Loucy (cell line): ENCODE results near the gene MTURN.

ENCODE experiments used
- H2AFZ ChIP-seq: fragments of 200-600 bp; sonication (generic); 2 replicates; pipeline ENCODE4 v1.6.0; 2016; ENCODE audit warnings: antibody characterized with exemption, mild to moderate bottlenecking, low read length, moderate library complexity
- H3F3A ChIP-seq: fragments of 200-600 bp; 2 replicates; pipeline ENCODE4 v1.6.0; 2016; ENCODE audit warnings: antibody characterized with exemption, low read depth, mild to moderate bottlenecking
- H3K27me3 ChIP-seq: fragments of 200-600 bp; sonication (generic); 2 replicates; pipeline ENCODE4 v1.6.1; 2014; ENCODE audit warnings: low read length, mild to moderate bottlenecking; ENCODE audit not compliant: insufficient read depth, poor library complexity, severe bottlenecking
- H3K36me3 ChIP-seq: fragments of 200-600 bp; sonication (generic); 2 replicates; pipeline ENCODE4 v1.6.1; 2016; ENCODE audit warnings: low read length; ENCODE audit not compliant: insufficient read depth
- H3K4me1 ChIP-seq: fragments of 200-600 bp; sonication (generic); 2 replicates; pipeline ENCODE4 v1.5.1; 2014; ENCODE audit warnings: low read length, mild to moderate bottlenecking; ENCODE audit not compliant: insufficient read depth, poor library complexity, severe bottlenecking
- H3K4me2 ChIP-seq: fragments of 200-600 bp; sonication (generic); 2 replicates; pipeline ENCODE4 v1.6.0; 2014; ENCODE audit warnings: antibody characterized with exemption, low read length, low read depth, mild to moderate bottlenecking; ENCODE audit not compliant: poor library complexity, severe bottlenecking
- H3K4me3 ChIP-seq: fragments of 200-600 bp; sonication (generic); 2 replicates; pipeline ENCODE4 v1.5.1; 2014; ENCODE audit warnings: low read length, mild to moderate bottlenecking, mixed read lengths; ENCODE audit not compliant: poor library complexity, severe bottlenecking
- H3K79me2 ChIP-seq: fragments of 200-600 bp; sonication (generic); 2 replicates; pipeline ENCODE4 v1.6.1; 2014; ENCODE audit warnings: low read length; ENCODE audit not compliant: insufficient read depth
- H3K9ac ChIP-seq: fragments of 200-600 bp; sonication (generic); 2 replicates; pipeline ENCODE4 v1.6.0; 2014; ENCODE audit warnings: mild to moderate bottlenecking, low read depth, low read length, moderate library complexity; ENCODE audit not compliant: poor library complexity, severe bottlenecking
- H3K9me2 ChIP-seq: fragments of 200-600 bp; sonication (generic); replicated peaks from 2 replicates; pipeline ENCODE4 v1.6.1; 2016; ENCODE audit warnings: low read depth, low read length, mixed read lengths
- H3K9me3 ChIP-seq: fragments of 200-600 bp; sonication (generic); 2 replicates; pipeline ENCODE4 v1.6.1; 2014; ENCODE audit warnings: mild to moderate bottlenecking, antibody characterized with exemption, low read length, low read depth; ENCODE audit not compliant: insufficient read depth
- H4K20me1 ChIP-seq: fragments of 200-600 bp; sonication (generic); 2 replicates; pipeline ENCODE4 v1.6.0; 2014; ENCODE audit warnings: antibody characterized with exemption, low read length, mild to moderate bottlenecking; ENCODE audit not compliant: insufficient read depth, poor library complexity, severe bottlenecking
- CTCF ChIP-seq: fragments of 200-600 bp; sonication (generic); conservative IDR thresholded peaks from 2 replicates; pipeline ENCODE4 v1.5.1; 2014; ENCODE audit warnings: mild to moderate bottlenecking, antibody characterized with exemption, low read length
- EZH2phosphoT487 ChIP-seq: fragments of 200-600 bp; IDR thresholded peaks from 2 replicates; pipeline ENCODE4 v1.6.1; 2018; ENCODE audit warnings: antibody characterized with exemption, mild to moderate bottlenecking, moderate library complexity, borderline replicate concordance

Gene MTURN

GRCh38 chr7:30143748-30144251, 9.0 kb downstream of the MTURN start:
- H3K79me2 ChIP-seq = no peaks in the 10 kb centered on the region

GRCh38 chr7:30144657-30145306, 10.0 kb downstream of the MTURN start:
- TF ChIP-seq EZH2phosphoT487 (no peak), CTCF (no peak)
- Histone ChIP-seq H2AFZ (no peak overlapping the region), H3K27me3 (no peaks in the 10 kb centered on the region), H4K20me1 (no peaks in the 10 kb centered on the region), H3K36me3 (no peaks in the 10 kb centered on the region), H3K9me2 (no peaks in the 10 kb centered on the region), H3F3A (peaks cover 9% of the 10 kb centered on the region; the same call in 1 of the 2 replicates), H3K4me2 (peak overlapping the region; percentile 68), H3K79me2 (no peaks in the 10 kb centered on the region), H3K4me3 (peak overlapping the region; percentile 26), H3K4me1 (peaks cover 74% of the 10 kb centered on the region), H3K9me3 (no peaks in the 10 kb centered on the region), H3K9ac (peak overlapping the region; percentile 22)

More at GRCh38 chr7:30143748-30144251, 9.0 kb downstream of the MTURN start:
- H3K4me2 ChIP-seq = peak overlapping the region; percentile 68
- no peaks in the 10 kb centered on the region for H3K9me2 ChIP-seq
- no peaks in the 10 kb centered on the region for H3K9me3 ChIP-seq
- peak overlapping the region; percentile 22 for H3K9ac ChIP-seq
- no peak for TF ChIP-seq CTCF
- no peak for TF ChIP-seq EZH2phosphoT487
- no peaks in the 10 kb centered on the region for H3K36me3 ChIP-seq
- no peak overlapping the region for H2AFZ ChIP-seq
- H4K20me1 ChIP-seq = no peaks in the 10 kb centered on the region
- H3F3A ChIP-seq = peaks cover 9% of the 10 kb centered on the region; the same call in 1 of the 2 replicates
- H3K4me1 ChIP-seq = peaks cover 74% of the 10 kb centered on the region
- H3K4me3 ChIP-seq = peak overlapping the region; percentile 26
- H3K27me3 ChIP-seq = no peaks in the 10 kb centered on the region

- H3F3A ChIP-seq = peaks cover 9% of the 10 kb centered on the region; the same call in 1 of the 2 replicates
- H2AFZ ChIP-seq = no peak overlapping the region
- no peaks in the 10 kb centered on the region for H4K20me1 ChIP-seq
- no peak for TF ChIP-seq EZH2phosphoT487
- no peak for TF ChIP-seq CTCF
- no peaks in the 10 kb centered on the region for H3K36me3 ChIP-seq
- no peak overlapping the region for H3K9ac ChIP-seq
- H3K9me2 ChIP-seq = no peaks in the 10 kb centered on the region
- no peaks in the 10 kb centered on the region for H3K27me3 ChIP-seq
- H3K9me3 ChIP-seq = no peaks in the 10 kb centered on the region
- peaks cover 74% of the 10 kb centered on the region for H3K4me1 ChIP-seq
- H3K4me2 ChIP-seq = peak overlapping the region; percentile 68
- H3K79me2 ChIP-seq = no peaks in the 10 kb centered on the region
- H3K4me3 ChIP-seq = no peak overlapping the region
Observed at GRCh38 chr7:30145426-30145970, 10.7 kb downstream of the MTURN start.
